IMR-90 (cell line): ENCODE data around the gene TRIM66. TPM values are rescaled to one million over a fixed set of nuclear protein-coding genes. Genes with fewer than 3 reads are reported as not detected.

Source experiments
- ATAC-seq: fragments of 200-7000 bp; cut with Tn5 transposase; 2 replicates; pipeline ENCODE4 v1.9.1; 2020; ENCODE audit warnings: low read depth, mild to moderate bottlenecking, moderate library complexity
- BruUV-seq: library from RNA; stranded (reverse); fragments of 400-500 nt; replicated peaks from 2 replicates; lab custom pipeline; 2021; lab: Mats Ljungman, UMichigan
- CTCF ChIA-PET: fragments of 300-600 bp; formaldehyde crosslinking; extraction: SDS; loops from one replicate; lab custom pipeline; 2021; ENCODE audit warnings: antibody characterized with exemption; lab: Yijun Ruan, JAX
- POLR2A ChIA-PET: fragments of 300-600 bp; sonication (Branson Sonifier 250); formaldehyde crosslinking; loops from one replicate; lab custom pipeline; 2022; ENCODE audit warnings: antibody characterized with exemption; ENCODE audit not compliant: unreplicated experiment; lab: Charles Lee
- DNase-seq: peaks from one replicate; pipeline ENCODE4 v3.0.0; 2013
- H2AFZ ChIP-seq: replicated peaks from 2 replicates; pipeline ENCODE3; 2013; ENCODE audit warnings: low read length, mild to moderate bottlenecking; ENCODE audit not compliant: poor library complexity
- H2AK5ac ChIP-seq: 2 replicates; pipeline ENCODE4 v1.6.1; 2013; ENCODE audit warnings: low read depth, low read length, inconsistent platforms
- H2AK9ac ChIP-seq: replicated peaks from 2 replicates; pipeline ENCODE3; 2013; ENCODE audit warnings: mild to moderate bottlenecking, low read depth, low read length, moderate library complexity; ENCODE audit not compliant: poor library complexity
- H2BK120ac ChIP-seq: 2 replicates; pipeline ENCODE4 v1.6.1; 2013; ENCODE audit warnings: low read depth, low read length, inconsistent platforms
- H2BK15ac ChIP-seq: 3 replicates; pipeline ENCODE4 v1.6.1; 2013; ENCODE audit warnings: low read depth, low read length, inconsistent platforms
- H2BK20ac ChIP-seq: 2 replicates; pipeline ENCODE4 v1.6.1; 2013; ENCODE audit warnings: low read depth, mild to moderate bottlenecking, inconsistent platforms, low read length, moderate library complexity
- H2BK5ac ChIP-seq: 2 replicates; pipeline ENCODE4 v1.6.1; 2013; ENCODE audit warnings: mild to moderate bottlenecking, low read depth, low read length, inconsistent platforms; ENCODE audit not compliant: poor library complexity, severe bottlenecking
- H3K14ac ChIP-seq: replicated peaks from 2 replicates; pipeline ENCODE4 v1.6.1; 2013; ENCODE audit warnings: low read depth, low read length, inconsistent platforms
- H3K18ac ChIP-seq: 2 replicates; pipeline ENCODE4 v1.6.1; 2013; ENCODE audit warnings: low read depth, low read length, control low read depth
- H3K23ac ChIP-seq: 2 replicates; pipeline ENCODE4 v1.6.1; 2013; ENCODE audit warnings: low read depth, low read length, inconsistent platforms
- H3K27ac ChIP-seq: 2 replicates; pipeline ENCODE4 v1.5.1; 2013; ENCODE audit warnings: mild to moderate bottlenecking, control low read depth, low read length; ENCODE audit not compliant: insufficient read depth
- H3K27me3 ChIP-seq: 2 replicates; pipeline ENCODE4 v1.6.1; 2013; ENCODE audit warnings: low read length; ENCODE audit not compliant: control insufficient read depth, insufficient read depth
- H3K36me3 ChIP-seq: 2 replicates; pipeline ENCODE4 v1.6.1; 2013; ENCODE audit warnings: low read length, mixed read lengths; ENCODE audit not compliant: control insufficient read depth, insufficient read depth
- H3K4ac ChIP-seq: 2 replicates; pipeline ENCODE4 v1.6.1; 2013; ENCODE audit warnings: low read depth, low read length, inconsistent platforms
- H3K4me1 ChIP-seq: 2 replicates; pipeline ENCODE4 v1.6.1; 2013; ENCODE audit warnings: low read length, mixed read lengths; ENCODE audit not compliant: control insufficient read depth, insufficient read depth
- H3K4me2 ChIP-seq: 2 replicates; pipeline ENCODE4 v1.6.1; 2013; ENCODE audit warnings: low read depth, mild to moderate bottlenecking, control low read depth, low read length, moderate library complexity
- H3K4me3 ChIP-seq: 2 replicates; pipeline ENCODE4 v1.5.1; 2013; ENCODE audit warnings: low read depth, mild to moderate bottlenecking, control low read depth, low read length, moderate library complexity; ENCODE audit not compliant: insufficient read depth
- H3K56ac ChIP-seq: 2 replicates; pipeline ENCODE4 v1.6.1; 2013; ENCODE audit warnings: low read length, inconsistent platforms; ENCODE audit not compliant: insufficient read depth; ENCODE audit errors: extremely low read depth
- H3K79me1 ChIP-seq, 2 experiments: 2 replicates each; pipeline ENCODE4 v1.6.1; 2013; ENCODE audit warnings: low read length in 2 of 2, inconsistent platforms in 1 of 2, low read depth in 1 of 2
- H3K9ac ChIP-seq: 2 replicates; pipeline ENCODE4 v1.6.1; 2013; ENCODE audit warnings: low read depth, low read length, control low read depth
- H3K9me1 ChIP-seq: 2 replicates; pipeline ENCODE4 v1.6.1; 2013; ENCODE audit warnings: low read length, inconsistent platforms; ENCODE audit not compliant: insufficient read depth
- H3K9me3 ChIP-seq: 2 replicates; pipeline ENCODE4 v1.6.1; 2013; ENCODE audit warnings: low read length; ENCODE audit not compliant: control insufficient read depth, insufficient read depth
- H4K20me1 ChIP-seq: 2 replicates; pipeline ENCODE4 v1.6.1; 2013; ENCODE audit warnings: low read length, inconsistent platforms; ENCODE audit not compliant: insufficient read depth
- H4K5ac ChIP-seq: 2 replicates; pipeline ENCODE4 v1.6.1; 2013; ENCODE audit warnings: mild to moderate bottlenecking, low read depth, low read length, control low read depth
- H4K8ac ChIP-seq, 2 experiments: 2 replicates each; pipeline ENCODE4 v1.6.1; 2013; ENCODE audit warnings: low read depth in 2 of 2, low read length in 2 of 2, control low read depth in 1 of 2, inconsistent platforms in 1 of 2
- H4K91ac ChIP-seq: 2 replicates; pipeline ENCODE4 v1.6.1; 2013; ENCODE audit warnings: low read depth, low read length, inconsistent platforms; ENCODE audit not compliant: insufficient read depth
- FOS ChIP-seq: fragments of 150-350 bp; IDR thresholded peaks from 2 replicates; pipeline ENCODE4 v1.6.1; 2016; ENCODE audit warnings: low read depth, low read length
- MAFK ChIP-seq: IDR thresholded peaks from 2 replicates; pipeline ENCODE4 v1.6.1; 2012; ENCODE audit warnings: low read depth, low read length, improper control_type of control experiment
- RFX5 ChIP-seq: IDR thresholded peaks from 2 replicates; pipeline ENCODE4 v1.8.0; 2012; ENCODE audit warnings: low read depth, mild to moderate bottlenecking, low read length, moderate library complexity
- WGBS, 2 experiments: methylation state at CpG; one replicate each; pipeline versions ENCODE4 v1.1.5 to v1.1.7; 2013; ENCODE audit warnings: missing lambda C conversion rate in 2 of 2; ENCODE audit not compliant: insufficient read length in 1 of 2; ENCODE audit errors: extremely low coverage in 2 of 2; 5-methylcytosine and 5-hydroxymethylcytosine counted together
- dilution Hi-C: fragments of 300-500 bp; cut with HindIII; formaldehyde crosslinking; loops from one replicate; pipeline ENCODE4 v1.14.3; 2018; ENCODE audit warnings: low sequenced_read_pairs; ENCODE audit not compliant: unreplicated experiment
- in situ Hi-C: fragments of 300-500 bp; cut with MboI; formaldehyde crosslinking; loops from 3 replicates; pipeline ENCODE4 v1.14.3; 2019; ENCODE audit warnings: low sequenced_read_pairs, inconsistent platforms, mixed read lengths
- intact Hi-C: fragments of 100-400 bp; cut with micrococcal nuclease; formaldehyde crosslinking; loops from 2 replicates; pipeline ENCODE4 v1.10.0; 2022
- polyA plus RNA-seq, 3 experiments: library from polyadenylated mRNA; depleted of rRNA; stranded (reverse); fragments of >200 nt; gene quantifications; 2 replicates each; pipeline ENCODE4 v1.2.3, GENCODE V29; 2012; ENCODE audit warnings: low replicate concordance in 1 of 3
- total RNA-seq: library from RNA; depleted of rRNA; stranded (reverse); fragments of >200 nt; gene quantifications from 2 replicates; pipeline ENCODE4 v1.2.3, GENCODE V29; 2012

Gene TRIM66
- total and polyA plus RNA-seq, 2 of the 4 experiments (the other 2 are of a cell fraction) = 4.4 to 5.0 TPM

- Histone ChIP-seq H3K27ac (no peak overlapping the region), H3K27me3 (peaks cover 5% of the 10 kb centered on the region), H2BK120ac (no peak overlapping the region), H2AK9ac (no peak overlapping the region), H3K36me3 (no peaks in the 10 kb centered on the region), H4K5ac (no peak overlapping the region), H3K4ac (no peak overlapping the region), H3K9ac (no peak overlapping the region), H2BK5ac (no peak overlapping the region), H3K4me1 (no peaks in the 10 kb centered on the region), H3K9me1 (no peaks in the 10 kb centered on the region), H2BK20ac (no peak overlapping the region), H3K4me3 (no peak overlapping the region), H3K79me1 (no peaks in the 10 kb centered on the region), H2BK15ac (no peak overlapping the region), H3K14ac (no peak overlapping the region), H2AFZ (no peak overlapping the region), H4K91ac (no peak overlapping the region), H3K9me3 (no peaks in the 10 kb centered on the region), H3K4me2 (peak overlapping the region; percentile 17; the same call in 1 of the 2 replicates), H4K8ac (no peak overlapping the region), H2AK5ac (no peak overlapping the region), H3K18ac (no peak overlapping the region), H3K23ac (no peak overlapping the region), H4K20me1 (no peaks in the 10 kb centered on the region), H3K56ac (no peak overlapping the region)
- ChIA-PET POLR2A (no interaction called here), CTCF (interaction anchor here (0.9 to 1.0 kb wide), 3 partner anchors 29 to 348 kb away, joined by 3 read pairs; no protein-coding TSS in a partner anchor)
- 0% methylated on average over 1 of the region's 2 CpGs; no CpG with 5 or more reads in 1 of the 2 experiments for WGBS, 2 experiments
- intact Hi-C loops = loop anchor here (2.0 kb wide), 2 partner anchors 229 to 239 kb away; no protein-coding TSS in a partner anchor
- BruUV-seq = no TSS peak
- TF ChIP-seq FOS (peak; percentile 41; the same call in 1 of the 2 replicates), MAFK (peak; percentile 38; the same call in 1 of the 2 replicates), RFX5 (no peak)
- in situ Hi-C loops = loop anchor here (5.0 to 10.0 kb wide), 2 partner anchors 233 to 340 kb away; no protein-coding TSS in a partner anchor
- dilution Hi-C loops = no loop called here
- ATAC-seq (peak; percentile 45; the same call in 1 of the 2 replicates), DNase-seq (peak; percentile 20)
Measured at GRCh38 chr11:8567602-8568198, 114.8 kb downstream of the TRIM66 start.
